Measurements from ENCODE around the gene SEC24C. TPM values are rescaled to one million over a fixed set of nuclear protein-coding genes. Genes with fewer than 3 reads are reported as not detected.

The SEC24C gene
- total RNA-seq, 4 donors from 2014 or later: 47.5 to 65.1 (median 49.6) TPM

GRCh38 chr10:73779539-73780197 is 35.5 kb downstream of the SEC24C start:
- no peak overlapping the region for H3K4me3 ChIP-seq
- H3K9me3 ChIP-seq: no peaks in the 10 kb centered on the region
- no peaks in the 10 kb centered on the region for H3K27me3 ChIP-seq
- 59 to 65% methylated on average over 3 of the region's 3 CpGs for WGBS, 2 donors (ENCODE audit: low coverage in 1 of 2)
- H3K4me1 ChIP-seq: peaks cover 0 to 66% (median 27%) of the 10 kb centered on the region in 3 donors
- TF ChIP-seq POLR2AphosphoS5 (IDR thresholded peaks at IDR 0.05) (no peak), POLR2A (IDR thresholded peaks at IDR 0.05) (no peak), EP300 (IDR thresholded peaks at IDR 0.05) (no peak)
- TF ChIP-seq, protein P1, sequence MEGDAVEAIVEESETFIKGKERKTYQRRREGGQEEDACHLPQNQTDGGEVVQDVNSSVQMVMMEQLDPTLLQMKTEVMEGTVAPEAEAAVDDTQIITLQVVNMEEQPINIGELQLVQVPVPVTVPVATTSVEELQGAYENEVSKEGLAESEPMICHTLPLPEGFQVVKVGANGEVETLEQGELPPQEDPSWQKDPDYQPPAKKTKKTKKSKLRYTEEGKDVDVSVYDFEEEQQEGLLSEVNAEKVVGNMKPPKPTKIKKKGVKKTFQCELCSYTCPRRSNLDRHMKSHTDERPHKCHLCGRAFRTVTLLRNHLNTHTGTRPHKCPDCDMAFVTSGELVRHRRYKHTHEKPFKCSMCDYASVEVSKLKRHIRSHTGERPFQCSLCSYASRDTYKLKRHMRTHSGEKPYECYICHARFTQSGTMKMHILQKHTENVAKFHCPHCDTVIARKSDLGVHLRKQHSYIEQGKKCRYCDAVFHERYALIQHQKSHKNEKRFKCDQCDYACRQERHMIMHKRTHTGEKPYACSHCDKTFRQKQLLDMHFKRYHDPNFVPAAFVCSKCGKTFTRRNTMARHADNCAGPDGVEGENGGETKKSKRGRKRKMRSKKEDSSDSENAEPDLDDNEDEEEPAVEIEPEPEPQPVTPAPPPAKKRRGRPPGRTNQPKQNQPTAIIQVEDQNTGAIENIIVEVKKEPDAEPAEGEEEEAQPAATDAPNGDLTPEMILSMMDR (IDR thresholded peaks at IDR 0.05): no peak
- no peak overlapping the region for H3K27ac ChIP-seq
- no peak for ATAC-seq
- peaks cover 0 to 50% of the 10 kb centered on the region in 2 donors for H3K36me3 ChIP-seq

- Histone ChIP-seq H3K36me3 (peaks cover 0 to 47% of the 10 kb centered on the region in 2 donors), H3K27me3 (no peaks in the 10 kb centered on the region), H3K4me1 (peaks cover 0 to 64% (median 21%) of the 10 kb centered on the region in 3 donors), H3K4me3 (no peak overlapping the region), H3K27ac (no peak overlapping the region), H3K9me3 (no peaks in the 10 kb centered on the region)
- TF ChIP-seq POLR2A (IDR thresholded peaks at IDR 0.05) (no peak), POLR2AphosphoS5 (IDR thresholded peaks at IDR 0.05) (no peak), EP300 (IDR thresholded peaks at IDR 0.05) (no peak)
- TF ChIP-seq, protein P1 (IDR thresholded peaks at IDR 0.05): no peak
- 53 to 77% methylated on average over 2 to 4 of the region's 5 CpGs for WGBS, 2 donors (ENCODE audit: low coverage in 1 of 2)
- no peak for ATAC-seq
Observed at GRCh38 chr10:73780301-73780700, 36.1 kb downstream of the SEC24C start.

- no peaks in the 10 kb centered on the region for H3K9me3 ChIP-seq
- peak overlapping the region in 3 of 4 donors; percentile 91 to 96 (median 92) for H3K27ac ChIP-seq
- H3K4me1 ChIP-seq: peaks cover 0 to 58% (median 19%) of the 10 kb centered on the region in 3 donors
- H3K36me3 ChIP-seq: peaks cover 0 to 40% of the 10 kb centered on the region in 2 donors
- 10 to 26% methylated on average over 5 to 11 of the region's 11 CpGs for whole genome bisulfite sequencing, 2 donors (ENCODE audit: low coverage in 1 of 2)
- TF ChIP-seq EP300 (IDR thresholded peaks at IDR 0.05): no peak
- TF ChIP-seq, protein P1 (IDR thresholded peaks at IDR 0.05): no peak
- no peak for TF ChIP-seq POLR2AphosphoS5 (IDR thresholded peaks at IDR 0.05)
- no peak for TF ChIP-seq POLR2A (IDR thresholded peaks at IDR 0.05)
- peak overlapping the region; percentile 66 to 69 for H3K4me3 ChIP-seq
- no peak for ATAC-seq
- H3K27me3 ChIP-seq: no peaks in the 10 kb centered on the region
Observed at GRCh38 chr10:73780966-73781365, 36.8 kb downstream of the SEC24C start.

- Histone ChIP-seq H3K4me3 (peak overlapping the region; percentile 66 to 69), H3K4me1 (peaks cover 0 to 60% (median 21%) of the 10 kb centered on the region in 3 donors), H3K27ac (peak overlapping the region; percentile 78 to 96 (median 92)), H3K27me3 (no peaks in the 10 kb centered on the region), H3K36me3 (peaks cover 0 to 35% of the 10 kb centered on the region in 2 donors), H3K9me3 (no peaks in the 10 kb centered on the region)
- peak; percentile 7 for ATAC-seq
- TF ChIP-seq, protein P1 (IDR thresholded peaks at IDR 0.05): no peak
- TF ChIP-seq EP300 (IDR thresholded peaks at IDR 0.05) (no peak), POLR2AphosphoS5 (IDR thresholded peaks at IDR 0.05) (no peak), POLR2A (IDR thresholded peaks at IDR 0.05) (no peak)
- 0% methylated on average over 3 to 6 of the region's 14 CpGs for WGBS, 2 donors (ENCODE audit: low coverage in 1 of 2)
Observed at GRCh38 chr10:73781548-73781878, 37.3 kb downstream of the SEC24C start.

All from gastroesophageal sphincter (tissue), 4 donors.